HEK293 (cell line): ENCODE data around the gene CENPF.

Source experiments
- CTCF ChIA-PET: fragments of 350-600 bp; formaldehyde crosslinking; extraction: SDS; loops from one replicate; lab custom pipeline; 2021; ENCODE audit warnings: antibody characterized with exemption; lab: Yijun Ruan, JAX
- POLR2A ChIA-PET: fragments of 300-600 bp; formaldehyde crosslinking; extraction: SDS; loops from one replicate; lab custom pipeline; 2020; ENCODE audit warnings: antibody characterized with exemption, inconsistent platforms; lab: Yijun Ruan, JAX
- H3K27ac ChIP-seq: fragments of 200-500 bp; sonication (Bioruptor generic); 2 replicates; pipeline ENCODE4 v1.5.1; 2014; ENCODE audit warnings: low read depth, low read length, control low read depth, inconsistent platforms; ENCODE audit errors: extremely low read depth
- H3K36me3 ChIP-seq, 2 experiments: fragments of 200-500 bp in 1 of 2; sonication (Bioruptor generic) in 1 of 2; 1 replicate in 1 of 2; 2 replicates in 1 of 2; pipeline ENCODE4 v1.5.1; 2014 to 2017; ENCODE audit warnings: inconsistent platforms in 2 of 2, low read length in 2 of 2; ENCODE audit not compliant: control insufficient read depth in 2 of 2, insufficient read depth in 1 of 2
- H3K4me1 ChIP-seq: fragments of 200-500 bp; sonication (Bioruptor generic); 2 replicates; pipeline ENCODE4 v1.5.1; 2014; ENCODE audit warnings: mild to moderate bottlenecking, low read length, inconsistent platforms; ENCODE audit not compliant: control insufficient read depth, insufficient read depth
- H3K4me3 ChIP-seq: 2 replicates; pipeline ENCODE4 v1.5.1; 2011; ENCODE audit warnings: low read depth, mild to moderate bottlenecking, control low read depth, low read length, moderate library complexity
- H3K9me3 ChIP-seq: fragments of 200-500 bp; sonication (Bioruptor generic); 2 replicates; pipeline ENCODE4 v1.5.1; 2014; ENCODE audit warnings: low read depth, low read length, inconsistent platforms; ENCODE audit not compliant: control insufficient read depth, insufficient read depth
- GFI1B ChIP-seq: fragments of 450-650 bp; formaldehyde crosslinking; IDR thresholded peaks from 2 replicates; pipeline ENCODE4 v1.5.1; 2016; ENCODE audit warnings: missing biosample characterization, missing genetic modification characterization
- KLF16 ChIP-seq: fragments of 450-650 bp; formaldehyde crosslinking; IDR thresholded peaks from 2 replicates; pipeline ENCODE4 v1.5.1; 2017; ENCODE audit warnings: missing biosample characterization, missing genetic modification characterization
- ZBTB17 ChIP-seq: fragments of 450-650 bp; formaldehyde crosslinking; IDR thresholded peaks from 2 replicates; pipeline ENCODE4 v1.5.1; 2016; ENCODE audit warnings: missing biosample characterization, missing genetic modification characterization
- ZFHX2 ChIP-seq: fragments of 450-650 bp; formaldehyde crosslinking; conservative IDR thresholded peaks from 2 replicates; pipeline ENCODE4 v1.5.1; 2016; ENCODE audit warnings: missing biosample characterization, missing genetic modification characterization
- ZNF2 ChIP-seq: fragments of 450-650 bp; formaldehyde crosslinking; IDR thresholded peaks from 2 replicates; pipeline ENCODE4 v1.5.1; 2016; ENCODE audit warnings: missing biosample characterization, missing genetic modification characterization
- ZNF324 ChIP-seq: fragments of 450-650 bp; formaldehyde crosslinking; IDR thresholded peaks from 2 replicates; pipeline ENCODE4 v1.5.1; 2016; ENCODE audit warnings: missing biosample characterization, missing genetic modification characterization
- ZNF433 ChIP-seq: fragments of 450-650 bp; formaldehyde crosslinking; IDR thresholded peaks from 2 replicates; pipeline ENCODE4 v1.5.1; 2016; ENCODE audit warnings: missing biosample characterization, missing genetic modification characterization, low read depth
- ZNF488 ChIP-seq: fragments of 450-650 bp; formaldehyde crosslinking; IDR thresholded peaks from 2 replicates; pipeline ENCODE4 v1.5.1; 2016; ENCODE audit warnings: missing biosample characterization, missing genetic modification characterization
- ZNF624 ChIP-seq: fragments of 450-650 bp; formaldehyde crosslinking; IDR thresholded peaks from 2 replicates; pipeline ENCODE4 v1.5.1; 2017; ENCODE audit warnings: missing biosample characterization, missing genetic modification characterization
- ZNF626 ChIP-seq: fragments of 450-650 bp; sonication (Bioruptor Pico); formaldehyde crosslinking; IDR thresholded peaks from 2 replicates; pipeline ENCODE4 v1.5.1; 2018; ENCODE audit warnings: missing biosample characterization, missing genetic modification characterization, inconsistent platforms
- ZNF677 ChIP-seq: fragments of 450-650 bp; IDR thresholded peaks from 2 replicates; pipeline ENCODE4 v1.5.0; 2018; ENCODE audit warnings: missing biosample characterization, mild to moderate bottlenecking, missing genetic modification characterization, moderate library complexity
- ZNF776 ChIP-seq: fragments of 450-650 bp; formaldehyde crosslinking; IDR thresholded peaks from 2 replicates; pipeline ENCODE4 v1.5.0; 2017; ENCODE audit warnings: missing biosample characterization, missing genetic modification characterization, borderline replicate concordance
- ZNF785 ChIP-seq: fragments of 450-650 bp; formaldehyde crosslinking; IDR thresholded peaks from 2 replicates; pipeline ENCODE4 v1.5.1; 2016; ENCODE audit warnings: missing biosample characterization, missing genetic modification characterization
- ZSCAN4 ChIP-seq: fragments of 450-650 bp; formaldehyde crosslinking; IDR thresholded peaks from 2 replicates; pipeline ENCODE4 v1.5.1; 2017; ENCODE audit warnings: missing biosample characterization, missing genetic modification characterization
- ZSCAN5A ChIP-seq: fragments of 450-650 bp; formaldehyde crosslinking; IDR thresholded peaks from 2 replicates; pipeline ENCODE4 v1.5.1; 2016; ENCODE audit warnings: missing biosample characterization, missing genetic modification characterization
- TF ChIP-seq, protein P1 (sequence below): fragments of 450-650 bp; formaldehyde crosslinking; IDR thresholded peaks from 2 replicates; pipeline ENCODE4 v1.5.1; 2016; ENCODE audit warnings: missing biosample characterization, missing genetic modification characterization
- TF ChIP-seq, protein P2 (sequence below): fragments of 450-650 bp; formaldehyde crosslinking; IDR thresholded peaks from 2 replicates; pipeline ENCODE4 v1.5.1; 2016; ENCODE audit warnings: missing biosample characterization, missing genetic modification characterization
- TF ChIP-seq, protein P3 (sequence below): fragments of 450-650 bp; formaldehyde crosslinking; IDR thresholded peaks from 2 replicates; pipeline ENCODE4 v1.5.1; 2016; ENCODE audit warnings: missing biosample characterization, missing genetic modification characterization, borderline replicate concordance
- TF ChIP-seq, protein P4 (sequence below): sonication (generic); formaldehyde crosslinking; IDR thresholded peaks from 2 replicates; pipeline ENCODE4 v1.8.1; 2022; ENCODE audit warnings: mild to moderate bottlenecking, moderate library complexity, missing genetic modification reagents

The CENPF gene

GRCh38 chr1:214617246-214617645, 14.3 kb downstream of the CENPF start (continued):
- TF ChIP-seq ZNF488 (tag by site-specific recombination) (no peak), ZFHX2 (tag by site-specific recombination) (no peak)

- CTCF ChIA-PET = interaction anchor here (1.4 to 2.1 kb wide), 2 partner anchors 9 to 10 kb away, joined by 3 to 17 read pairs; no protein-coding TSS in a partner anchor
- H3K36me3 ChIP-seq = peaks cover 81 to 83% of the 10 kb centered on the region in 2 experiments
Observed at GRCh38 chr1:214617843-214618242, 14.8 kb downstream of the CENPF start.

DNA sequence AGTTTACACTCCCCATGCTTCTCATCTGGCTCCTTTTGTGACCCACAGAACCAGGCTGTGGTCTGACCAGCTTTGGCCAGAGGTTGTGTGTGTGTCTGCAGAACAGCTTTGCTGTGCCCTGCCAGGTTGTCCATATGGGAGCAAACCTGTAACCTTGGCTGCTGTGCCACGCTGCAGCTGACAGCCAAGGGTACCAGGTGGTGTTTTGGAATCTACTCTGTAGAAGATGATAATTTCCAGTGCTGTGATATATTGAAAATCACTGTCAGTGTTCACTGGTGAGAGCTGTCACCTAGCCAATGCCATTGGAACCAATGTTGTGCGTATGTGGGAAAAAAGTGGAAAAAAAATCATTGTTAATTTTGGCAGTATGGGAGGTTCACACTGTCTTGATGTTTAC, 18.2 kb downstream of the CENPF start:
- H3K9me3 ChIP-seq = no peaks in the 10 kb centered on the region
- ChIA-PET CTCF (interaction anchor here (0.7 kb wide), 1 partner anchor 288 kb away, joined by 3 read pairs; no protein-coding TSS in a partner anchor), POLR2A (no interaction called here)
- H3K36me3 ChIP-seq = peaks cover 78 to 89% of the 10 kb centered on the region in 2 experiments
- no peak overlapping the region for H3K4me3 ChIP-seq
- H3K27ac ChIP-seq = no peak overlapping the region
- no peaks in the 10 kb centered on the region for H3K4me1 ChIP-seq
- TF ChIP-seq KLF16 (tag by site-specific recombination) (no peak), ZNF324 (tag by site-specific recombination) (no peak), ZSCAN4 (tag by site-specific recombination) (no peak), ZNF776 (no peak), ZNF2 (tag by site-specific recombination) (no peak), ZNF677 (tag by site-specific recombination) (no peak)
- TF ChIP-seq, protein P1, sequence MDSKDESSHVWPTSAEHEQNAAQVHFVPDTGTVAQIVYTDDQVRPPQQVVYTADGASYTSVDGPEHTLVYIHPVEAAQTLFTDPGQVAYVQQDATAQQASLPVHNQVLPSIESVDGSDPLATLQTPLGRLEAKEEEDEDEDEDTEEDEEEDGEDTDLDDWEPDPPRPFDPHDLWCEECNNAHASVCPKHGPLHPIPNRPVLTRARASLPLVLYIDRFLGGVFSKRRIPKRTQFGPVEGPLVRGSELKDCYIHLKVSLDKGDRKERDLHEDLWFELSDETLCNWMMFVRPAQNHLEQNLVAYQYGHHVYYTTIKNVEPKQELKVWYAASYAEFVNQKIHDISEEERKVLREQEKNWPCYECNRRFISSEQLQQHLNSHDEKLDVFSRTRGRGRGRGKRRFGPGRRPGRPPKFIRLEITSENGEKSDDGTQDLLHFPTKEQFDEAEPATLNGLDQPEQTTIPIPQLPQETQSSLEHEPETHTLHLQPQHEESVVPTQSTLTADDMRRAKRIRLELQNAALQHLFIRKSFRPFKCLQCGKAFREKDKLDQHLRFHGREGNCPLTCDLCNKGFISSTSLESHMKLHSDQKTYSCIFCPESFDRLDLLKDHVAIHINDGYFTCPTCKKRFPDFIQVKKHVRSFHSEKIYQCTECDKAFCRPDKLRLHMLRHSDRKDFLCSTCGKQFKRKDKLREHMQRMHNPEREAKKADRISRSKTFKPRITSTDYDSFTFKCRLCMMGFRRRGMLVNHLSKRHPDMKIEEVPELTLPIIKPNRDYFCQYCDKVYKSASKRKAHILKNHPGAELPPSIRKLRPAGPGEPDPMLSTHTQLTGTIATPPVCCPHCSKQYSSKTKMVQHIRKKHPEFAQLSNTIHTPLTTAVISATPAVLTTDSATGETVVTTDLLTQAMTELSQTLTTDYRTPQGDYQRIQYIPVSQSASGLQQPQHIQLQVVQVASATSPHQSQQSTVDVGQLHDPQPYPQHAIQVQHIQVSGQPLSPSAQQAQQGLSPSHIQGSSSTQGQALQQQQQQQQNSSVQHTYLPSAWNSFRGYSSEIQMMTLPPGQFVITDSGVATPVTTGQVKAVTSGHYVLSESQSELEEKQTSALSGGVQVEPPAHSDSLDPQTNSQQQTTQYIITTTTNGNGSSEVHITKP (tag by site-specific recombination) = no peak
- TF ChIP-seq, protein P2, sequence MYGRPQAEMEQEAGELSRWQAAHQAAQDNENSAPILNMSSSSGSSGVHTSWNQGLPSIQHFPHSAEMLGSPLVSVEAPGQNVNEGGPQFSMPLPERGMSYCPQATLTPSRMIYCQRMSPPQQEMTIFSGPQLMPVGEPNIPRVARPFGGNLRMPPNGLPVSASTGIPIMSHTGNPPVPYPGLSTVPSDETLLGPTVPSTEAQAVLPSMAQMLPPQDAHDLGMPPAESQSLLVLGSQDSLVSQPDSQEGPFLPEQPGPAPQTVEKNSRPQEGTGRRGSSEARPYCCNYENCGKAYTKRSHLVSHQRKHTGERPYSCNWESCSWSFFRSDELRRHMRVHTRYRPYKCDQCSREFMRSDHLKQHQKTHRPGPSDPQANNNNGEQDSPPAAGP (tag by site-specific recombination) = no peak
- TF ChIP-seq, protein P3, sequence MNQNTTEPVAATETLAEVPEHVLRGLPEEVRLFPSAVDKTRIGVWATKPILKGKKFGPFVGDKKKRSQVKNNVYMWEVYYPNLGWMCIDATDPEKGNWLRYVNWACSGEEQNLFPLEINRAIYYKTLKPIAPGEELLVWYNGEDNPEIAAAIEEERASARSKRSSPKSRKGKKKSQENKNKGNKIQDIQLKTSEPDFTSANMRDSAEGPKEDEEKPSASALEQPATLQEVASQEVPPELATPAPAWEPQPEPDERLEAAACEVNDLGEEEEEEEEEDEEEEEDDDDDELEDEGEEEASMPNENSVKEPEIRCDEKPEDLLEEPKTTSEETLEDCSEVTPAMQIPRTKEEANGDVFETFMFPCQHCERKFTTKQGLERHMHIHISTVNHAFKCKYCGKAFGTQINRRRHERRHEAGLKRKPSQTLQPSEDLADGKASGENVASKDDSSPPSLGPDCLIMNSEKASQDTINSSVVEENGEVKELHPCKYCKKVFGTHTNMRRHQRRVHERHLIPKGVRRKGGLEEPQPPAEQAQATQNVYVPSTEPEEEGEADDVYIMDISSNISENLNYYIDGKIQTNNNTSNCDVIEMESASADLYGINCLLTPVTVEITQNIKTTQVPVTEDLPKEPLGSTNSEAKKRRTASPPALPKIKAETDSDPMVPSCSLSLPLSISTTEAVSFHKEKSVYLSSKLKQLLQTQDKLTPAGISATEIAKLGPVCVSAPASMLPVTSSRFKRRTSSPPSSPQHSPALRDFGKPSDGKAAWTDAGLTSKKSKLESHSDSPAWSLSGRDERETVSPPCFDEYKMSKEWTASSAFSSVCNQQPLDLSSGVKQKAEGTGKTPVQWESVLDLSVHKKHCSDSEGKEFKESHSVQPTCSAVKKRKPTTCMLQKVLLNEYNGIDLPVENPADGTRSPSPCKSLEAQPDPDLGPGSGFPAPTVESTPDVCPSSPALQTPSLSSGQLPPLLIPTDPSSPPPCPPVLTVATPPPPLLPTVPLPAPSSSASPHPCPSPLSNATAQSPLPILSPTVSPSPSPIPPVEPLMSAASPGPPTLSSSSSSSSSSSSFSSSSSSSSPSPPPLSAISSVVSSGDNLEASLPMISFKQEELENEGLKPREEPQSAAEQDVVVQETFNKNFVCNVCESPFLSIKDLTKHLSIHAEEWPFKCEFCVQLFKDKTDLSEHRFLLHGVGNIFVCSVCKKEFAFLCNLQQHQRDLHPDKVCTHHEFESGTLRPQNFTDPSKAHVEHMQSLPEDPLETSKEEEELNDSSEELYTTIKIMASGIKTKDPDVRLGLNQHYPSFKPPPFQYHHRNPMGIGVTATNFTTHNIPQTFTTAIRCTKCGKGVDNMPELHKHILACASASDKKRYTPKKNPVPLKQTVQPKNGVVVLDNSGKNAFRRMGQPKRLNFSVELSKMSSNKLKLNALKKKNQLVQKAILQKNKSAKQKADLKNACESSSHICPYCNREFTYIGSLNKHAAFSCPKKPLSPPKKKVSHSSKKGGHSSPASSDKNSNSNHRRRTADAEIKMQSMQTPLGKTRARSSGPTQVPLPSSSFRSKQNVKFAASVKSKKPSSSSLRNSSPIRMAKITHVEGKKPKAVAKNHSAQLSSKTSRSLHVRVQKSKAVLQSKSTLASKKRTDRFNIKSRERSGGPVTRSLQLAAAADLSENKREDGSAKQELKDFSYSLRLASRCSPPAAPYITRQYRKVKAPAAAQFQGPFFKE (tag by site-specific recombination) = no peak

More at GRCh38 chr1:214617843-214618242, 14.8 kb downstream of the CENPF start:
- H3K9me3 ChIP-seq = no peaks in the 10 kb centered on the region
- H3K4me3 ChIP-seq = no peak overlapping the region
- no peaks in the 10 kb centered on the region for H3K4me1 ChIP-seq
- no peak overlapping the region for H3K27ac ChIP-seq
- POLR2A ChIA-PET = no interaction called here
- TF ChIP-seq ZNF626 (no peak), ZBTB17 (tag by site-specific recombination) (no peak), GFI1B (tag by site-specific recombination) (no peak), ZNF785 (tag by site-specific recombination) (no peak), ZNF433 (no peak), ZSCAN5A (tag by site-specific recombination) (no peak), ZNF624 (tag by site-specific recombination) (no peak)
- TF ChIP-seq, protein P4, sequence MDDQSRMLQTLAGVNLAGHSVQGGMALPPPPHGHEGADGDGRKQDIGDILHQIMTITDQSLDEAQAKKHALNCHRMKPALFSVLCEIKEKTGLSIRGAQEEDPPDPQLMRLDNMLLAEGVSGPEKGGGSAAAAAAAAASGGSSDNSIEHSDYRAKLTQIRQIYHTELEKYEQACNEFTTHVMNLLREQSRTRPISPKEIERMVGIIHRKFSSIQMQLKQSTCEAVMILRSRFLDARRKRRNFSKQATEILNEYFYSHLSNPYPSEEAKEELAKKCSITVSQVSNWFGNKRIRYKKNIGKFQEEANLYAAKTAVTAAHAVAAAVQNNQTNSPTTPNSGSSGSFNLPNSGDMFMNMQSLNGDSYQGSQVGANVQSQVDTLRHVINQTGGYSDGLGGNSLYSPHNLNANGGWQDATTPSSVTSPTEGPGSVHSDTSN = no peak
